ENCODE measurements around the gene CD320.

DNA sequence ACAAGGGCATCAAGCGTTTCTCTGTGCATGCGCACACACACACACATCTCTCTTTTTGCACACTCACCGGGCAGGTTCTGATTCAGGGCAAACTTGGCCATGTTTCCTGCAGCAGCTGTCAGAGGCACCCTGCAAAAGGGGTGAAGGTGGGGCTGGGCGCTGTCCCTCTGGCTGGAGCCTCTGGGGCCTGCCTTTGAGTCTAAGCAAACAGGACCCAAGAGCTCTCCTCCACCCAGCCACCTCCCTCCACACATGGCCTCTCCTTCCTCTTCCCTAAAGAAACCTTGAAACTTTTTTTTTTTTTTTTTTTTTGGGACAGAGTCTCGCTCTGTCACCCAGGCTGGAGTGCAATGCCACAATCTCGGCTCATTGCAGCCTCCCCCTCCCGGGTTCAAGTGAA is 29.6 kb upstream of the CD320 start:
- TF ChIP-seq, protein P1, sequence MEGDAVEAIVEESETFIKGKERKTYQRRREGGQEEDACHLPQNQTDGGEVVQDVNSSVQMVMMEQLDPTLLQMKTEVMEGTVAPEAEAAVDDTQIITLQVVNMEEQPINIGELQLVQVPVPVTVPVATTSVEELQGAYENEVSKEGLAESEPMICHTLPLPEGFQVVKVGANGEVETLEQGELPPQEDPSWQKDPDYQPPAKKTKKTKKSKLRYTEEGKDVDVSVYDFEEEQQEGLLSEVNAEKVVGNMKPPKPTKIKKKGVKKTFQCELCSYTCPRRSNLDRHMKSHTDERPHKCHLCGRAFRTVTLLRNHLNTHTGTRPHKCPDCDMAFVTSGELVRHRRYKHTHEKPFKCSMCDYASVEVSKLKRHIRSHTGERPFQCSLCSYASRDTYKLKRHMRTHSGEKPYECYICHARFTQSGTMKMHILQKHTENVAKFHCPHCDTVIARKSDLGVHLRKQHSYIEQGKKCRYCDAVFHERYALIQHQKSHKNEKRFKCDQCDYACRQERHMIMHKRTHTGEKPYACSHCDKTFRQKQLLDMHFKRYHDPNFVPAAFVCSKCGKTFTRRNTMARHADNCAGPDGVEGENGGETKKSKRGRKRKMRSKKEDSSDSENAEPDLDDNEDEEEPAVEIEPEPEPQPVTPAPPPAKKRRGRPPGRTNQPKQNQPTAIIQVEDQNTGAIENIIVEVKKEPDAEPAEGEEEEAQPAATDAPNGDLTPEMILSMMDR (IDR thresholded peaks at IDR 0.05), result no peak
- TF ChIP-seq EZH2 (IDR thresholded peaks at IDR 0.05; ENCODE audit: borderline replicate concordance, insufficient read depth, low read depth, low read length, poor library complexity, severe bottlenecking), result no peak

Data from B cell (primary cell).